ENCODE measurements around the gene MACROD2.

MACROD2 gene

DNA sequence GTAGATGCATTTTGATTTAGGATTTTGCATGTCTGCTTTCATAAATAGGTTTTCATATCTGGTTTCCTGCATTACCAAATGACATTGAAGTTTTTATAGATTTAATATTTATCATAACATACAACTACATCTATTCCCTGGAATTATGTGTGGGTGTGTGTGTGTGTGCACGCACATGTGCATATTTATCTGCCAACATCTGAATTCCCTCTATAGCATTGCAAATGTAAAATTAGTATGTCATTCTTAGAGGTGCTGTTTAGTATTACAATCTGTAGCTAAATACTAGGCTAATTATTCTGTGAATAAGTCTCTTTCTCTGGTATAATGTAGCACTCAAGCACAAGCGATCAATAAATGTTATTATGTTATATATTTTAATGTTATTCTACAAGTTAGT, 820.0 kb downstream of the MACROD2 start:
- DNase-seq (ENCODE audit: low read depth in 2 of 2) = no peak

DNA sequence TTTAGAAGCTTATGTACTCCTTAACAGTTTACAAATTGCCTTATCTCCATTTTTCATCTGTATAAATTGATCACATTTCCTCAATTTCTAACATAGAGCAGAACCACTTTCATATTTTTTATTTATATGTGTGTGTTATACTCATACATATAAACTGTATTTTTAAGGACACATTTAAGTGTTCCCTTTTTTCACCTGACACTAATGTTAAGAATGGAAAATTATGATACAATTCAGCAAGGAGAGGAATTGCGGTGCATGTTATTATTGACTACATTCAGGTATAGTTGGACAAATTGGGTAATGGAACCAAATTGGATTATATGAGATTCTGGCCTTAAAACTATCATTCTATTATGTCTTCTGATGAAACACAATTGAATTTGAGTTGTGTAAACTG, 821.2 kb downstream of the MACROD2 start:
- DNase-seq (ENCODE audit: low read depth in 2 of 2) = no peak

DNA sequence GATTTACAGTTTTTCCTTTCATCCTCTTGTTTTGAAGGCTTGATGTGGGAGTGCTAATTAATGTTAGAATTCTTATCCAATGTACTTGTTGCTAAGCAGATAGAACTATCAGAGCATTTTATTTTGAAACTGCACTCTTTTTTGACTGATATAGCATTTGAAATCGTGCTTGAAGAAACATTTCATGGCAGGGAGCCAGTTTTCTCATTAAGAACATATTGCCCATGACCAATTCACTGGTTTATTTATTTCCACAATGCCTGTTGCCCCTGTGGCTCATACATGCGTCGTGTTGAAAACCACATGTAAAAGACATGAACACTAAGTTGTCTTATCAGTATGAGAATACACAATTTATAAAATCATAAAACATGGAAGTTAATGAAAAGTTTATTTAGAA, 821.8 kb downstream of the MACROD2 start:
- DNase-seq (ENCODE audit: low read depth in 2 of 2) = no peak

GRCh38 chr20:14820771-14821170, 825.5 kb downstream of the MACROD2 start:
- DNase-seq (ENCODE audit: low read depth in 2 of 2) = no peak

DNA sequence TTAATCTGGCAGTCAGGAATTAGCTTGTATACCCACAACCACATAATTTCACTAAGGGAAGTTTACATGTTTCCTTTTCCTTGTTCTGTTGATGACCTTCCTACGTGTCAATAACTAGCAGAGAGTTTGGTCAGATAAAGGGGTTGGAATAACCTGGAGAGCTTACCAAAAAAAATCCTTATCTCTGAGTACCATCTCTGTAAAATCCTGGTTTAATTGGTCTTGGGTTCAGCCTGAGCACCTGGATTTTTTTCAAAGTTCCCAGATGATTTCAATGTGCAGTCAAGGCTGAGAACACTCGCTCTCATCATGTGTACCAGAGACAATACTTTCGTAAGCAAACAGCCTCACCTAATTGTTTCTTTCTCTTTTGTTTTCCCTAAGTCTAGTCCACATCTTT, 825.9 kb downstream of the MACROD2 start:
- DNase-seq (ENCODE audit: low read depth in 2 of 2) = no peak

DNA sequence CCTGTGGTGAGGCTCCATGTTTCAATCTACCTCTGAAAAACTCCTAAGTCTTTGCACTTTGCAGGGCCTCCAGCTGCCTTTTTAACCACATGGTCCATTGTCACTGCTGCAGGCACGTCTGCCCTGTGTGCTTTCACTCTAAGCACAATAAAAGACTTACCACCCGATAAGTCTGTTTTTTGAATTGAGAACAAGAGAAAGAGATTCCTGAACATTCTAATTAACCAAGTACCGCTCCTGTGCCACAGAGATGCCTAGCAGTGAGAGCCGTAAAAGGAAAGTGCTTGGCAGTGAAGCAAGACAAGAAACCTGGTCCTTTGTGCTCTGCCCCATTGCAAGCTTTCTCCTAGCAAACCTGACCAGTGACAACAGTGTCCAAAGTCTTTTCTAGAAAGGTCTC, 829.7 kb downstream of the MACROD2 start:
- DNase-seq (ENCODE audit: low read depth in 2 of 2) = no peak

GRCh38 chr20:14826543-14827313, 831.4 kb downstream of the MACROD2 start:
- no peak for DNase-seq (ENCODE audit: low read depth in 2 of 2)

- no peak for DNase-seq (ENCODE audit: low read depth in 2 of 2)
These were observed 833.1 kb downstream of the MACROD2 start for GRCh38 chr20:14828459-14828858.

GRCh38 chr20:14829906-14830305, 834.6 kb downstream of the MACROD2 start:
- no peak for DNase-seq (ENCODE audit: low read depth in 2 of 2)

DNA sequence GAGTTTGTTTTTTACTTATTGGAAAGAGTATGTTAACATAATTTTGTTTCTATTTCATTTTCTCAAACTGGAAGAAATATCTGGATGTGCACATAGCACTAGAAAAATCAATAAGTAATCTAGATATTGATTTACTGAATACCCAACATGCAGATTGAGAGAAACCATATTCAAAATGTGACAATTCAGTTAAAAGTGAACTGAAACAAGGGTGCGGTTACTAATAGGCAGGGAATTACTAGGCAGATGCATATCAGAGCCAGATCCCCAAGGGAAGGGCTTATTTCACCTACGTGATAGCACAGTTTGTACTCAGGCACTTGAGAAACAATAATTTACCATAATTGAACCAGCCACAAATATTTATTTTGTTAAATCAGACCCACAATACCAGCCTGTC, 835.1 kb downstream of the MACROD2 start:
- no peak for DNase-seq (ENCODE audit: low read depth in 2 of 2)

- no peak for DNase-seq (ENCODE audit: low read depth in 2 of 2)
These were observed 835.6 kb downstream of the MACROD2 start for GRCh38 chr20:14830899-14831298.

DNA sequence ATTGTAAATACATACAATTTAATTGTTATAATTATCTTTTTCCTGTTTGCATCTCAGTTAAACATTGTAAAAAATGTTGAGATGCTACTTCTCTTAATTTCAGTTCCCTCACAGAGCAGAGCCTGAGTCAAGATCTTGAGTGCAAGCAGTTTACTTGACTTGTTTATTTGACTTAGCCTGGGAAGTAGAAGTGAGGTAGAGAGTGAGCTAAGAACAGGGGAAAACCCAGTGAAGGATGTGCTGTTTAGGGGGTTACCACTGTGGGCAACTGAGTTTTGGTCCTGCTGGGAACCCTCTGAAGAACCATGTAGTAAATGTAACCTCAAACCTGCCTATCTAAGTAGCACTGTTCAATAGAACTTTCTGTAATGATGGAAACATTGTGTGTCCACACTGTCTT, 837.3 kb downstream of the MACROD2 start:
- no peak for DNase-seq (ENCODE audit: low read depth in 2 of 2)

DNA sequence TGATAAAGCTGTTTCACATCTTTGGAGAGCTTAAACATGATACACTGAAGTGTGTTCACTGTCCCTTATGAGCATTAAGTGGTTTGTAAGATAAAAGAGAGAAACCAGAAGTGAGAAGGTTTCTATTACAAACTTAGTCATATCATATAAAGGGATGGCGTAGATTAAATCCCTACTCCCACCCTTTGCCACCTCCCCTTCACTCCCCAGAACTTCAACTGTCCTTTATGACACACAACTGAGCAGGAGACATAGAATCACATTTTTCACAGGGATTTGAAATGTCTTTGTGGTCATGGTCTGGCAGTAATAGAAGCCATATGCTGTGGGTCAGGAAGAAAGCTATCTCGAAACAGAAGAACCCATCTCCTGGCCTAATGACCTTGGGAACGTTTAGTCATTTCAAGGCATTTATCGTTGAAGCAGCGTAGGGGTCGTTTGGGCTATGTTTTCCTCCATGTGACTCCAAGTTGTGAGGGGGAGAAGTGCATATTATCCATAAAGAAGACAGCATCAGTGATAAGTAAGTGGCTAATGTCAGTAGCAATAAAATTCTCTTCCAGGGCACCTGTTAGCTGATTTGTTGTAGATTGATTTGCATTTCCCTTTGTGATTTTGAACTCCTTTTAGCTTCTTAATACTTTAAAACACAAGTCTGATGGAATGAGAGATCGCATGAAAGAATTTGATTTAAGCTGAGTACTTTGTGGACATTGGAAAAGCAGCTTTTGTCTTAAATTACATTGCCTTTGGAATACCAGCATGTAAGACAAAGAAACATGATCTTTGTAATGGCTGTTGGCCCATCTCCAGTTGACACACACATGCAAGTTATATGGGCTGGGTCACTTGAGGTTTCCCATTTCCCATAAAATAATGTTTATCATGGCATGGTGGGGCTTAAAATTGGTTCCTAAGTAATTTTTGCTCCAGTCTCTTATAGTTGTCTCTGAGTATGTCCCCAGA, 843.6 kb downstream of the MACROD2 start:
- DNase-seq (ENCODE audit: low read depth in 2 of 2) = no peak

DNA sequence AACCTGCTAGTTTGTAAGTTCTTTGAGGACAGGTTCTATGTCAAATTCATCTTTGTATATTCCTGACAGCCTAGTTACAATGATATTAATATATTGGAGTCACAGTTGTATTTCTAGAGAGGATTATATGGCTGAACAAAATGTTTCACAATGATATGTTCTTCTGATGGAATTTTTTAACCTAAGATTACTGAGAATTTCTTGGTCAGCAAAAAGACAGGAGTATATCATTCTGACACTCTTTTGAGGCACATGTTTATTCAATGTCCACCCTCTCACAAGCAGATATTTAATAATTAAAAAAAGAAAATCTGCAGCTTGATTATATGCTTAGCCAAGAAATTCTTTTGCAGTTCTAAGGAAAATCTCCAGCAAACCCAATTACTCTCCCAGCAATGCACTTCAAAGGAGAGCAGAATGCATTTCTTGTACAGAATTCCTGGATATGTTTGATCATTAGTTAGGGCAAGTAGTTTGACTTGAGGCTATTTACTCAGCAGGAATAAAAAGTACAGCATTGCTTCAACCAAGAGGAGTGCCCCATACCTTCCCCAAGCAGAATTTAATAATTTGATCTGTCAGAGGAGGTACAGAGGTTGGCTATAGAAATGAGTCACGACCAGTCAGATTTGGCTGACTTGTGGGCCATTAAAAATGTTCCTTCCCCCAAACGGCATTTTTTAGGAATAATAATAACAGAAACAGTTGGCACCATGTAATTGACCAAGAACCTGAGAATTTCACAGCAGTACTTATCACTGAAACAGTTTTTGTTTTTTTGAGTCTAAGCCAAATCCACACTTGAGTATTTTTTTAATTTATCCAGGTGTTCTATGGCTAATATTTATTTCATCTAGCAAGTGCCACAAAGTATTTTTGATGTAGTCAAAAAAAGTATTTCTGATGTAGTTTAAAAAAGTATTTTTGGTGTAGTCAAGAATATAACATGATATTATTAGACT, 850.2 kb downstream of the MACROD2 start:
- no peak for DNase-seq (ENCODE audit: low read depth in 2 of 2)

- DNase-seq (ENCODE audit: low read depth in 2 of 2) = no peak
These were observed 853.5 kb downstream of the MACROD2 start for GRCh38 chr20:14848806-14849205.

- no peak for DNase-seq (ENCODE audit: low read depth in 2 of 2)
These were observed 857.8 kb downstream of the MACROD2 start for GRCh38 chr20:14853079-14853478.

DNA sequence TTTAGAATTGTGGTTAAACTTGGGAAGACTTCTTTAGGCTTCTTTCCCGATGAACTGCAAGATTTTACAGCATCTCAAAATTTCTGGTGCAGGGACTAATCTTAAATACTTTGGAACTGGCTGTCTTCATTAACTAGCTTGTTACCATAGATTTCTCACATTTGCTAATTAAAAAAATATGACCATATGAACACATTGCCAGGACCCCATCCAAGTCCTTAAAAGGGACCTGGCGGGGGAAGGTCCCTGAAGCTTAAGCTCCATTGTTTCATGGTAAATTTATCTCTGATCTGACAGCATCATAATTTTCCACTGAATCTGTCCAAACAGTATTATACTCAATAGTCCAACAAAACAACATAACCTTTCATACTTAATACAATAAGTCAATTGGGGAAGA, 859.9 kb downstream of the MACROD2 start:
- no peak for DNase-seq (ENCODE audit: low read depth in 2 of 2)

DNA sequence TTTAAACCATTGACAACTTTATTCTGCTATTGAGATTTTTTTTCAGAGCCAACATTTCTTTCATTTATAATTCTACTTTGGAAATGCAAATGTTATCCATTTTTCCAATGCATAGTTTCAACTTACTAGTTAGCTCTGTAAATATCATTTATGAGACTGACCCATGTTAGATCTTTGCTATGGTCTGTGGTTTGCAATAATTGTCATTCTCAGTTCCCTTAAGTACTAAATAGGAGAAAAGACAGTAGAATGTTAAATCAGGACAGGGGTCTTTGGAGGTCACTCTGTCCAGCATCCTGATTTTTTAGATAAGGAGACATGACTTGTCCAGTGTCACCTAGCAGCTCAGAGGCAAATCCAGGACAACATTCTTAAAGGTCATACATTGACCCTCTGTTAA, 864.3 kb downstream of the MACROD2 start:
- DNase-seq (ENCODE audit: low read depth in 2 of 2) = no peak

- no peak for DNase-seq (ENCODE audit: low read depth in 2 of 2)
These were observed 865.1 kb downstream of the MACROD2 start for GRCh38 chr20:14860410-14860814.

DNA sequence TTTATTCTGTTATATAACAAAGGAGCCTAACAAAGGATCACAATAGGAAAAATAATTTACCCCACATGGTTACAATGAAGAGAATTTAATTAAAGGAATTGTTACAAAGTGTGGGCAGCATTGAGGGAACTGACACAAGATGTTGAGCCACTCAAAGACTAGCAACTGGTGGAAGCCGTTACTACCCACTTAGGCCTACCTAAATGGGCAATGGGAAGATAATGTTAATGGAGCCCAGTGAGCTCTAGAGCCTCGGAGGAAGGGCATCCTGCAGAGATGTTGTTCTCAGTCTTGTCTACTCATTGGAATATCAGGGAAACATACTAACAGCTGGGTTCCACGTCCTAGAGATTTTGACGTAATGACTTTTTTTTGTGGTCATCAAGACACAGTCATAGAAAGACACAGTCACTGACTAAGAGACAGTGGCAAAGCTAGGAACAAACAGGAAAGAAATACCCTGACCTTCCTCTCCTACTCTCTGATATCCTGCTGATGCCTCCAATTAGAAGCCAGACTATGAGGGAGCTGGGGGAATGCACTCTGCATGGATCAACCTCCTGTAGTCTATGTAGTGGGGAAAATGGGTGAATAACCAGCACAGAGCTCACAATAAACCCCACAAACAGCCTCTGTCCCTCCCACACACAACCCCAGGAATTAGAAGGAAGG, 865.8 kb downstream of the MACROD2 start:
- DNase-seq (ENCODE audit: low read depth in 2 of 2) = no peak

- DNase-seq (ENCODE audit: low read depth in 2 of 2) = no peak
These were observed 869.9 kb downstream of the MACROD2 start for GRCh38 chr20:14865169-14865568.
